ENCODE results near the gene SHB.

The SHB gene

GRCh38 chr9:37935096-37935495, 133.9 kb downstream of the SHB start:
- DNase-seq (ENCODE audit: low read depth) = peak; percentile 47

- DNase-seq (ENCODE audit: low read depth) = peak; percentile 53
Measured at GRCh38 chr9:37931592-37931991, 137.4 kb downstream of the SHB start.

DNA sequence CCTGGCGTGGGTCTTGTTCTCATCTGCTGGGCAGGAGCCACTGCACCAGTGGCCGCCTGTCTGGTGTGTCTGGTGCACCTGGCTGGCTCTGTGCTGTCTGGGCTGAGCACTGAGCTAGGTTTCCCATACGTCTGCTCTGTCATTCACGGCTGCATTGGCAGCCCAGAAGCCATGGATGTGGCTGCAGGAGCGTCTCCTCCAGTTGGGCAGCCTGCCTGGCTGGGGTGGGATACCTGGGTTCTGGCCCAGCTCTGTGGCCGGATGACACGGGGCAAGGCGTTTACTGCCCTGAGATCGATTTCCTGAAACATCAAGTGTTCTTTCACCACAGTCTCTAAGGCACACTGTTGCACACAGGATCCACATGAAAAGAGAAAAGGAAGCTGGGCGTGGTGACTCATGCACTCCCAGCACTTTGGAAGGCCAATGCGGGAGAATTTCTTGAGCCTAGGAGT, 139.6 kb downstream of the SHB start:
- DNase-seq (ENCODE audit: low read depth) = peak; percentile 32

GRCh38 chr9:37928552-37929430, 140.2 kb downstream of the SHB start:
- no peak for DNase-seq (ENCODE audit: low read depth)

- no peak for DNase-seq (ENCODE audit: low read depth)
Measured at GRCh38 chr9:37927601-37928551, 141.2 kb downstream of the SHB start.

GRCh38 chr9:37927132-37927531, 141.9 kb downstream of the SHB start:
- no peak for DNase-seq (ENCODE audit: low read depth)

DNA sequence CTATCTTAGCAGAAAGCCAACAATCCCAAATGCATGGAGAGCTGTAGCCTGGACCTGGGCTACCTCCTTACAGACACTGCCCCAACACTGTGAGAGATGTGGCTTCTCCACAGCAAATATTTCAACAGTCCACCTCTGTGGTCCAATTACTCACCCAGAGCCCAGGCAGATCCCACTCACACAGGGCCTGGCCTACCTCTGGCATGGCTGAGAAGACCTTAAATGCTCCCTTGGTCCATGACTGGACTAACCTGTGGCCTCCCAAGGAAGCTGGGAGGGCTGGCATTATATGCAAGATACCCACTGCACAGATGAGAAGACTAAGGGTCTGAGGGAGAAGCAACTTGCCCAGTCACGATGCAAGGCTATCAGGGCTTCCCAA, 142.3 kb downstream of the SHB start:
- peak; percentile 30 for DNase-seq (ENCODE audit: low read depth)

DNA sequence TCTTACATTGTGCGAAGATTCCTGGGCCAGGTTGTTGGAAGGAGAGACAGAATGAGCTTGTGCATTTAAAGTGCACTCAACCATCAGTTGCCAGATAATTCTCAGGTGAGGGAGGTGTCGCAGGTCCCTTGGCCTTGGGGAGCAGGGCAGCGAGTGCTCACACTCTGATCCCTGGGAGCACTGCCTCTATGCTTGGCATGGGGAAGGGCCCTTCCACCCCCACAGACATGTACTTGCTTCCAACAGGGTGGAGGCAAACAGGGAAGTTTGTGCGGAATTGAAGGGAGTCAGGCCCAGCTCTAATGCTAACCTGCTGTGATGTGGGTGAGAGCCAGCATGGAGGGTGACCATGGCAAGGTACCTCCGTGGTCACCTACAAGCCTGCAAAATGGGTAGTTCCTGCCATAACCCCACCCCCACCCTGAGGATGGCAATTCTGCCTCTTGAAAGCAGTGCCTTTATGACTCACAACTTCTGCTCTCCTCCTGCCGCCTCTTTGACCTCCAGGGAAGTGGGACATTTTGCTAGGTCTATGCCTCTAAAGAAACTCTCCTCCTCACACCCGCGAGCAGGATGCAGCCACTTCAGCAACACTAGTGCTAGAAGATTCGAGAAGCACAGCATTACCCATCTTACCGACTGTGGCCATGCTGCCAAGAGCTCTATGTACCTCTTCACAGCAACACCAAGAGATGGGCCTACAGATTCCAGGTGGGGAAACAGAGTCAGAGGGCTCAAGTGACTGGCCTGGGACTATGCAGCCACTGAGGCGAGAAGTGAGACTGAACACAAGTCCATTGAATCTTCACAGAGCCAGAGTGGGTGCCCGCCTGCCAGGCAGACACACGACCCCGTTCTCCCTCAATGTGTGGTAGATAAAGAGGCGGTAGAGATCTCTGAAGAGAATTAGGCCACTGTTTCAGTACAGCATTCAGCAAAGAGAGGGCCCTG, 143.0 kb downstream of the SHB start:
- peak; percentile 66 for DNase-seq (ENCODE audit: low read depth)

GRCh38 chr9:37925006-37925405, 144.0 kb downstream of the SHB start:
- no peak for DNase-seq (ENCODE audit: low read depth)

DNA sequence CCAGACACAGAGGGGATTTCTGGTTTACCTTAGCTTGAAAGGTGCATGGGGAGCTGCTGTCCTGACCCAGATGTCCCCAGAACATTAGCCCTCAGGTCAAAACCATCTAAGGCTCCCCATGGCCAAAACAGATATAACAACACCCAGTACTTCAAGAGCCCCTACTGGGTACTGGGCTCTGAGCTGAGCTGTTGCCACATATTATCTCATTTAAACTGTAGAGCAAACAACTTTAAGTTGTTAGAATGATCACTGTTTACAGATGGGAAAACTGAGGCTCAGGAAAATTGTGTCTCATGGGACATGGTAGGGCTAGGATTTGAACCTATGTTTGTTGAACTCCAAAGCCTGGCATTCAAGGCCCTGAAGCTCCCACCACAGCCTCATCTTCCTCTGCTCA, 144.5 kb downstream of the SHB start:
- DNase-seq (ENCODE audit: low read depth) = no peak

DNA sequence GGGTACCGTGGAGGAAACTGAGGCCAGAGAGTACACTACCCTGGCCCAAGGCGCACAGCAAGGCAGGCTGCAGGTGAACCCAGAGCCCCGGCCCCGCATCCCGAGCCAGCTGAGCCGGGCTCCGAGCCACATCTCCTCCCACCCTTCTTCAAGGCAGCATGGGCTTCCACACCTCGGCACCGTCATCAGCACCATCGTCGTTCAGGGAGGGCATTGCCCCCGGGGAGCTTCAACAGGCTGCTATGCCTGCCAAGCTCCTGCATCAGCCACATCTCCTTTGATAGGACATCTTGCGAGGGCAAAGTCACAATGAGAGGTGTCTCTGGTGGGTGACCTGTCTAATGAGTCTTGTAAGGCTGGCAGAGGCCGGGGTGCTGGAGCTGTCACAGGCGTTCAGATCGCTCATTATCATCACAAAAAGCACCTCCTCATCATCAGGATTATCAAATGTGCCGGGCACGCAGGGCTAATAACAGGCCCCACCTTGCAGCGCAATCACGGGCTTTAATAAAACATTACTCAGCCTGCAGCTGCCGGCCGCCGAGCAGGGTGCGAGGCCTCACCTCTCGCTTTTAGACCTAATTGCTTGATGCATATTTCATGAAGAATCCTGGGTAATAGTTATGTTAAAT, 145.1 kb downstream of the SHB start:
- DNase-seq (ENCODE audit: low read depth) = no peak

DNA sequence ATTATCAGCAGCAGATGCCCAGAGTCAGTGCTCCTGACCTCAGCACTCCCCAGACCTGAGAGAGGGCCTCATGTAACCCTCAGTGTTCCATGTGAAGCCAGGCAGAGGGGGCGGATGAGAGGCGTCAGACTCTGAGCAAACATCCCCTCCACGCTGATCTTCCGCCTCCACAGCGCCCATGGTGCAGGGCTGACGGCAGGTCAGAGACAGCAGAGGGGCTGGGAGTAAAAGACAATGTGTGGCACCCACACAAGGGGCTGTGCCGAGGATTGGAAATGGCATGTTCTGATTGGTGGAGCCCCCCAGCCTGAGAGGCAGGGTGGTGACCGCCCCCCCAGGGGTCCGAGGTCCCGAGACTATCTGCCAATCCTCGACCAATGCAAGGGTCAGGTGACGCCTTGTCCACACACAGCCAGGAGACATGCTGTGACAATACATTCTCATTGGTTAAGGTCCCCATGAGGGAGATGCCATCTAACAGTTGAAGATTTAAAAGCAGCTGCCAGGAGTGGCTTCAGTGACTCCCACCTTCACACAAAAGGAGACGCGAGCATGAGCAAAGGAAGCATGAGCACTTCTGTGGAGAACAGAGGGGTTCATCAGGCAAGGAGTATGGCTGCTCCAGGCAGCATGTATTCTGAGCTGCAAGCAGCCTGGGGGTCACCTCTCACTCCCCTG, 145.8 kb downstream of the SHB start:
- DNase-seq (ENCODE audit: low read depth) = no peak

GRCh38 chr9:37922363-37923117, 146.5 kb downstream of the SHB start:
- DNase-seq (ENCODE audit: low read depth) = no peak

DNA sequence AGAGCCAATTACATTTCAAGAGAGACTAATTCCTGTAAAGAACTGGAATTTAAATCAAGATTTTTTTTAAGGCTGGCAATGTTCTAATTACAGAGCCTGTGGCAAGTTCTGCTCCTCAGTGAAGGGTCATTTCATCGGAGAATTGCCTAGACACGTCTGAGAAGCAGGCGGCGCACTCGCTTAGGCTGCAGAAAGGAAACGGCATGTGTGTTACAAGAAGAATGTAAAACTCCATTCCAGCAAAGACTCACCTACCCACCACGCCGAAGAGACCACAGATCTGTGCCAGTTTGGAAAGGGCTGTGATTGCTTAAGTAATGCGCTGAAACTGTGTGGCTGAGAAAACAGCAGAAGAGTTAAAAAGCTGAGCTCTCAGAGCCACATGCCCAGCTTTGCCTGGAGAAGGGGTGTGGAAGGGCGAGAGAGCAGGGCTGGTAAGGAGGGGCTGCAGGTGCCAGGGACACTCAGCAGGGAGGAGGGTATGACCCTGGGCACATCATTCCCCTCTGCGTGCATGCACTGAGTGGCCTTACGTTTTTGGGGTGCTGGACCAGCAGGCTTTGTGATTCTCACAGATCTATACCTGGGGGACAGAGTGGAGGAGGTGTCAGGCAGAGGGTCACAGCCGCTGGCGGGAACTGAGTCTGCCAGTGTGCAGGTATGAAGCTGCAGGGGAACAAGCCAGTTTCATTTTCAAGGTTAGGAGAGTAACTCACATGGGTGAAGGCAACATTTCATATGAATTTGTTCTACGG, 147.3 kb downstream of the SHB start:
- DNase-seq (ENCODE audit: low read depth) = no peak

GRCh38 chr9:37921168-37921510, 147.9 kb downstream of the SHB start:
- no peak for DNase-seq (ENCODE audit: low read depth)

GRCh38 chr9:37920471-37921167, 148.4 kb downstream of the SHB start:
- DNase-seq (ENCODE audit: low read depth) = no peak

DNA sequence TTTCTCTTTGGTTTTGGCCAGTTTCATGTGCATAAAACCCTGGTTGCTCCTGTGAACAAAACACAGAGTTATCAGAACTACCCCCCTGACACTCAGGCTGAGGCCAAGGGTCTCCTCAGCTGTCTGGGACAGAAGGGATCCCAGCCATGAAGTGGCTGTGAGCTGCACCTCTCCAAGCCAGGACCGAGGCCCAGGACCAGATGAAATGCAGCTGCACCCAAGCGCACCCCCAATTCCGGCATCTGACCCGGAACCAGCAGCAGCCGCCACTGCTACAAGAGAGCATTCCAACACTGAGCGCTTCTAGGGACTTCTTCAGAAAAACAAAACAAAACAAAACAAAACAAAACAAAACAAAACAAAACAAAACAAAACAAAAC, 149.1 kb downstream of the SHB start:
- no peak for DNase-seq (ENCODE audit: low read depth)

- DNase-seq (ENCODE audit: low read depth) = no peak
Measured at GRCh38 chr9:37919246-37919955, 149.6 kb downstream of the SHB start.
